GM21717 (cell line): ENCODE measurements around the gene PTPN21.
"Not testable (repeated sequence)": the region's sequence is repeated elsewhere in the genome, so short reads cannot be mapped to it uniquely, and the experiment has no call there.

ENCODE experiments used
- ATAC-seq: cut with Tn5 transposase; IDR thresholded peaks from one replicate; pipeline ENCODE4 v1.9.1; 2021; ENCODE audit warnings: mild to moderate bottlenecking, moderate library complexity; ENCODE audit not compliant: unreplicated experiment

PTPN21 gene

DNA sequence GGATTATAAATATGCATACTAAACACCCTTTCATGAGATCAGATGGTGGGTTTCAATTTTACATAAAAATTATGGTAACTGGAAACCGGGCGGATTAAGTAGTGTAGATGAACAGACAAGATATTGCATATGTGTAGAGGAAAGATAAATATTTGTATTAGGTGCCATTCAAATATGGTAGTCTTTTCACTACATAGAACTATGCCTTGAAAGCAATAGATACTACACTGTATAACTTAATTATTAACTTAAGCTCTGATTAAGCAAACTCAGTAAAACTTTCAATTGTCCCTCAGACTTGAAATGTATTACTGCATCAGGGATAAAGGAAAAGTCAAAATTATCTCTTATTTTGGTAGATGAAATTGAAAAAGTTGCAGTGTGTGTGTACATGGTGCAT, 1.9 kb downstream of the PTPN21 start:
- ATAC-seq: no peak

DNA sequence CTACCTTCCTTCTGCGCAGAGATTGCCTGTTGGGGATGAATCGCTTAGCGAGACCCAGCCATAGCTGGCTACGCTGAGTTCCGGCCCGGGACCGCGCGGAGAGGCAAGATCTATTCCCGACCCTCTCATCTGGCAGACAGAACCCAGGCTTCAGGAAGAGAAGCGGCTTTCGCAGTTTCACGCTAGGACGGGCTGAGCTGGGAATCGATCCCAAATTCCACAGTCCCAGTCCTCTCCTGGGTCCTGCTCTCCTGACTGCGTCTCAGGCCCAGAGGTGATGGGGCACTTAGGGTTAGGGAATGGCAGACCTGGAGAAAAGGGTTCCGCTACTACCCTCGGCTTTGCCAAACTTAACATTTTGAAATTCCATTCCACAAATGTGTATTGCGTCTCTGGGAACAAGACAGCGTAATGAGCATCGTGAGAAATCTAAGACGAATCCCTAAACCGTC, 2.8 kb downstream of the PTPN21 start:
- ATAC-seq: no peak

DNA sequence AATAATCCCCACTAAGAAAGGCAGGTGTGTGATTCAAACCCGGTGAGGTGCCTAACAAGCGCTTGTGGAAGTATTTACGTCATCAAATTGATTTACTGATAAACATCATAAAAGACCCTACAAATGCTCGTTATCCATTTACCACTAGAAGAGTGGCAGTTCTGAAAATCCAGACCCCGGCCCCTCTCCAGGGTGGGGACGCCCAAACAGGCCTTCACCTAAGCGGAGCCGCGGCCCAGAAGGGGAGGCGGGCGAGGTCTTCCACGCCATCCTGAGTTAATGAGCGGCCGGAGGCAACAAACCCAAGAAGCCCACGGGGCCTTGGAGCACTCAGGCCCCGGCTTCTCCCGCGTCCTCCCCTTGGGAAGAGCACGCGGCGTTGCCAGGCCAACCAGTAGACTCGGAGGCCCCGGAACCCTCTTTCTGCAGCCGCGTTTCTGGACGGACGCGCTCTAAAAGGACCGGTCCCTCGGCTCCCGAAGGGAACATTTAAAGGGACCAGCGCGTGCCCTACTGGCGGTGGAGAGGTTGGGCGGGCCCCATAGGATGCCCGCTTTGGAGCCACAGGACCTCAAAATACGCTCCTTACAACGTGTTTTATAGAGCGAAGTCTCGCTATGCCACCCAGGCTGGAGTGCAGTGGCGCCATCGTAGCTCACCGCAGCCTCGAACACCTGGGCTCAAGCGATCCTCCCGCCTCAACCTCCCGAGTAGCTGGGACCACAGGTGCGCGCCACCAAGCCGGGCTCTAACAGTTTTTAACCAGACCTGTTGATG, 3.5 kb downstream of the PTPN21 start:
- ATAC-seq: no peak

DNA sequence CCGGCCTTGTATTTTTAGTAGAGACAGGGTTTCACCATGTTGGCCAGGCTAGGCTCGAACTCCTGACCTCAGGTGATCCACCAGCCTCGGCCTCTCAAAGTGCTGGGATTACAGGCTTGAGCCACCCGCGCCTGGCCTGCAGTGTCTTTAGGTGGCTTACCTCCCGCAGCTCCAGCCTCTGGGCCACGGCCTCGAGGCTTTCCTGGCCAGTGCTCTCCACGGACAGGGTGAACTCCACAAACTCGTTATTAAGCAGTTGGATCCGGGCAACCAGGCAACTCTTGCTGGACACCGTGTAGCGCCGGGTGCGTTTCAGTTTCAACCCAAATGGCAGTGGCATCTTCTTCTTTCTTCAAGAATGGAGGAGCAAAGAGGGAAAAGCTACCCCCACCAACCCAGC, 4.7 kb downstream of the PTPN21 start:
- ATAC-seq: no peak

DNA sequence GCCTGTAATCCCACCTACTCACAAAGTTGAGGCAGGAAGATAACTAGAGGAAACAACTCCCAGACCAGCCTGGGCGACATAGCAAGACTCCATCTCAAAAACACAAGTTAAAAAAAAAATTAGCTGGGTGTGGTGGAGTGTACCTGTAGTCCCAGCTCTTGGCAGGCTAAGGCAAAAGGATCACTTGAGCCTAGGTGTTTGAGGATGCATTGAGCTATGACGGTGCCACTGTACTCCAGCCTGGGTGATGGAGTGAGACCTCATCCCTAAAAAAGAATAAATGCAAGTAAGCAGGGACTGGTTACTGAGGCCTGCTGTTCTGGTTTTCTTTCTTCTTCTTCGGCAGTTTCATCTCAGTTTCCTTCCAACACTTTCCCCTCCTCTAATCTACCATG, 7.4 kb downstream of the PTPN21 start:
- no peak for ATAC-seq

DNA sequence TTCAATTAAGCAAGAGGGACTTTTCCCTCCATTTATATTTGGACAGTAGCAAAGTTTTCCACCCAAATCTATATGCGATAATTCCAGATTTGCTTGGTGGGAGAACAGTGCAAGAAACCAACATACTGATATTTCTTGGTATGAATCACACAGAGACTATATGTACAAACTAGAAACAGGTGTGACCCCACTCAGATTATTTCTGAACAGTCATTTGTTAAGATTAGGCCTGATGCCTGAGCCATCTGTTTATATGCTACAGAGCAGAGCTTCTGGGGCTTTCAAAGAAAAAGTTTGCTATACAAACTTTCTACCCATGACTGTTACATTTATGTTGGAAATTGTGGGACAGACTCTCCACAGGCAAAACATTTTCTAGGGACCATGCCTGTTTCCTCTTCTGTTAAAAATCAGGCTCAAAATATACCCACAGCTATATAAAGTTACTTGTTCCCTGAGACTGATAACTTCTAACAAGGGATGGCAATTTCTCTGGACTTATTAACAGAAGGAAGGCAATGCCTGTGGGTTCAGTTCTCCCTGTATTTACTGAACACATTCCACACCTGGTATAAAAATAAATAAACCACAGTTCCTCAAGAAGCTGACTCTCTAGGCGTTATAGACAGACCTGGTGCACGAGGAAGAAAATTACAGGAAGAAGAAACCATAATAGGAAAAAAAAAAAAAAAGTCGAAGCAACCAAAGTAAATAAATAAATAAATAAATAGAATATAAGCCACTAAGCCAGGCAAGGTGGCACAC, 8.0 kb downstream of the PTPN21 start:
- ATAC-seq: no peak

DNA sequence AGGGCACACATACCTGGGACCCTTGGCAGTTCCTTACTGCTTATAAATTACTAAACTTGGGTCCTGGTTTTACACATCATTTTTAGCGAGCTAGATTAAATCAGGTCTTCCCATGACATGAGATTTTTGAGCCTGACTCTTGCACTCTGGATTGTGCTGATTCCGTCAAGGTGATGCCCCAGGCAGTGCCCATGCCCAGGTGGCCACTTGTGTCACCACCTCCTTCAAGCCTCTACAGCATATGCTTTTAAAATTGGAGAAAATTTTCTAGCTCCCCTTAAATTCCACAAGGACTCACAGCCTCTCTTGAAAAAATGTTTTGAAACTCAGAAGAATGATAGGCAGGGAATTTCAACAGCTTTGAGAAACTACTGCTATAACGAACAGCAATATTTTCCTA, 9.6 kb downstream of the PTPN21 start:
- ATAC-seq: no peak

DNA sequence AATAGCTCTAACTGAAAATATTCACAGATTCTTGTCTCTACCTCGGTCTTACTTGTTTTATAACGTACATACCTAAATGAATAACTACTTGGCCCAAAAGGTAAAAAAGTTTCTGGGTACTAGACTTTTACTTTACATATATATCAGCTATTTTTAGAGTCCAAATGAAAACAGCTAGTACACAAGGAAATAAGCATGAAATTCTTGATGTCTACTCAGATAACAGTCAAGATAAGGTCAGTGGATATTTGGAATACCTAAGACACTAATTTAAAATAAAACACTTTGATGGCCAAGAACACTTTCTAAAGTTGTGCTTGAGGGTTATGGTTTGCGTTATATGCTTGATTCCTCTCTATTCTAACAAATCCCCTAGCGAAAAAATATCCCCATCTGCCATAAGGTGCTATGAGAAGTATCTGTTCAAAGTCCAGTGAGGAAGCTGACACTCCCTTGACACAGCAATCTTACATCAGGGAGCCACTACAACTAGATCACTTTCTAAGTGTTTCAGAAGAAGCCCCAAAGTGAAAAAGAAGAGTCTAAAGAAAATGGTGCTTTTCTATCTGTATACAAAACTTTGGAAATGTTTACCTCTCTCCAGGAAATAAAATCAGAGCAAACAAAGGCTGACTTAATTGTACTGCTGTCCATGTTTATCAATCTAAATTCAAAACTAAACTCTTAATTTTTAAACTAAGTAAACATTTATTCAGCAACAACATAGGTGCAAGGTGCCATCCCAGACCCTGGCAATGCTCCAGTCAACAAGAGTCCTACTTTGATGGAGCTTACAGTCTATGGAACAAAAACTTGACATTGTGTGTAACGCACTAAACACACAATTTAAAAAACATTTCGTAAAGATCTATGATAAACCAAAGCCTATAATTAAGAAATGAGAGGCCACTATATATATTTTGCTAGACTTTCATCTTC, 11.7 kb downstream of the PTPN21 start:
- ATAC-seq: no peak

DNA sequence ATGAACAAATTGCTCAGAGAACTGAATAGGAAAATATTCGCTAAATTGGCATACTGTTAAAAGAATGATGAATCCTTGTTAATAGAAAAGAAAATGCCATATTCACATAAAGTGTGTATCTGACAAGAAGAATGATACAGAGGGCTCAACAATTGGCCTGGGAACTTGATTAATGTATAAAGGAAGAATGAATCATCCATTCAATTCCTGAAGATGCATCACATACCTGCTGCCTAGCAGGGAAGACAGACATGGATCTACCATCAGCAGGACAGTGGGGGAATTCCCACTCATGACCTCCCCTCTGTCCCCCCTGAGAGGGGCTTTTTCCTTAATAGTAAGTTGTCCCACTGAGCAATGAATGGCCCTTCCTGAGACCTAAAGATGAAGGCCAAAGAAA, 13.5 kb downstream of the PTPN21 start:
- ATAC-seq: no peak

DNA sequence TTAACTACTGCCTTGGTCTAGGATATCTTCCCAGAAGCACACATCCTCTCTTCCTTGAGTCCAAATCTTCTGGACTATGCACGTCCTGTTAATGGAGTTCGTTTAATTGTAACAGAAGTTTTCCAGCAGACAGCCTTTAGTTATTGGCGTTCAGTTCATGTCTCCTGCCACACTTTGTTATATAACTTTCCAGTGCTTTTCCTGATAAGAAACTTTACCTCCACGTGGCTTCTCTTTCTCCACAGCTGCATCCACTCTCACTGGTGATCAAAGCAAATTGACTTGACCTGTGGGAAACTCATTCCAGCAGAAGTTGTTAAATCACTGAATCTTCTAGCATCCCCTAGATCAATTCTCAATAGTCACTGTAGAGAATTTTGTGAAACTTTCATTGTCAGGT, 19.0 kb downstream of the PTPN21 start:
- no peak for ATAC-seq

DNA sequence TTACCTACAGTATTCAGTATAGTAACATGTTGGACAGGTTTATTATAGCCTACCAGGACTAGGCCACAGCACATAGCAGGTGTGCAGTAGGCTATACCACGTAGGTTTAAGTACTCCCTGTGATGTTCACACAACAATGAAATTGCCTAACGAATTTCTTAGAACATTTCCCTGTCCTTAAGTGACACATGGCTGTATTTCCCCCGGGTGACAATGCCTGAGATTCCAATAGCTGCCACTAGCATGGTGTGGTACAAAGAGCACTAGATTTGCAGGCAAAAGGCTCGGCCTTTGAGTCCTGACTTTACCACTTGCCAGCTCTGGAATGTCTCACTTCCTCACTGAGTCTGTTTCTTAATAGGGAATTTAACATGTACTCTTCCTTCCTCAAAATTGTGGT, 19.7 kb downstream of the PTPN21 start:
- no peak for ATAC-seq

DNA sequence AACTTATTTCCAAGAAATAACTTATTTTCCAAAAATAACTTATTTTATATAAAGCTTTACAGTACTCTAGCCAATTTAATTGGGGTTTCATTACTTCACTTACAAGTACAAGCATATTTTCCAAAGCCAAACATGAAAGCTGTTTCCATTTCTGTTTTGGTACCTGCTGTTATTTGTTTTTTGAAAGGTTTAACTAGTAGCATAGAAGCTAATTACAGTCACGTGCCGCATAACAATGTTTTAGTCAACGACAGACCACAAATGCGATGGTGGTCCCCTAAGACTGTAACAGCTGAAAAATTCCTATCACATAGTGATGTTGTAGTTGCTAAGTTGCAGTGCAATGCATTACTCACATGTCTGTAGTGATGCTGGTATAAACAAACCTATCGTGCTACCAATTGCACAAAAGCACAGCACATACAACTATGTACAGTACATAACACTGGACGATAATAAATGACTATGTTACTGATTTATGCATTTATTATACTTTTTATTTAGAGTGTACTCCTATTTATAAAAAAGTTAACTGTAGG, 21.7 kb downstream of the PTPN21 start:
- ATAC-seq: no peak

DNA sequence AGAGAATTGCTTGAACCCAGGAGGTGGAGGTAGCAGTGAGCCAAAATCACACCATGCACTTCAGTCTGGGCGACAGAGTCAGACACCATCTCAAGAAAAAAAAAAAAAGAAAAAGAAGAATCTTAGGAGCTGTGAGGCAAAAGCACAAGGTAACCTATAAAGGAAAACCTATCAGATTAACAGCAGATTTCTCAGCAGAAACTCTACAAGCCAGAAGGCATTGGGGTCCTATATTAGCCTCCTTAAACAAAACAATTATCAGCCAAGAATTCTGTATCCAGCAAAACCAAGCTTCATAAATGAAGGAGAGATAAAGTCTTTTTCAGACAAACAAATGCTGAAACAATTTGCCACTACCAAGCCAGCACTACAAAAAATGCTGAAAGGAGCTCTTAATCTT, 24.9 kb downstream of the PTPN21 start:
- ATAC-seq: not testable (repeated sequence)

DNA sequence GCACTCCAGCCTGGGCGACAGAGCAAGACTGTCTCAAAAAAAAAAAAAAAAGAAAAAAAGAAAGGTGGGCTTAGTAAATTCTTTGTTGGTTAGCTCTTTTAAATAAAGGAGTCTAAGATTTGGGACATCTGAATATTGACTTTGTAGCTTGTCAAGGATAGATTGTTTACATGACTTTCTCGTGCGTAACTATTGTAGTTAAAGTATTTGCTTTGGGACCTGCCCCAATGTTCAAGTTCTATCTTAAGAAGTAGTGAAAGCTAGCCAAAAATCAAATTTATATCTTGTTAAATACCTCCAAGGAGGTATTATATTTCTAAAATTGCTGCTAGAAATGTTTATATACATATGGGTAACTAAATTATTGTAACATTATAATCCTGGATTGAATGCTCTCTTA, 32.4 kb downstream of the PTPN21 start:
- ATAC-seq: no peak

DNA sequence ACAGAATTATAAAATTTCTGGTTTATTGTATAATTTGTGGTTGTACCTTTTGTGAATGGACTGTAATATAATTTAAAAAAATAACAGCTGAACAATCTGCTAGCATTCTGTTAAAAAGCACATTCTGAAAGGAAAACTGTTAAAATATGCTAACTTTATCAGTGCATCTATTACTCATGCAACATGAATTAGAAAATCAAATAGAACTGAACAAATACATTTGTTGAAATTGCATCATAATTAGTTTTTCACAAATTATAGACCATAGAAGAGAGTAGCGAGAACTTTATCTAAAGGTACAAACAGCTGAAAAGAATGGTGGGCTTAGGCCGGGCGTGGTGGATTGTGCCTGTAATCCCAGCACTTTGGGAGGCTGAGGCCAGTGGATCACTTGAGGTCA, 33.0 kb downstream of the PTPN21 start:
- no peak for ATAC-seq

DNA sequence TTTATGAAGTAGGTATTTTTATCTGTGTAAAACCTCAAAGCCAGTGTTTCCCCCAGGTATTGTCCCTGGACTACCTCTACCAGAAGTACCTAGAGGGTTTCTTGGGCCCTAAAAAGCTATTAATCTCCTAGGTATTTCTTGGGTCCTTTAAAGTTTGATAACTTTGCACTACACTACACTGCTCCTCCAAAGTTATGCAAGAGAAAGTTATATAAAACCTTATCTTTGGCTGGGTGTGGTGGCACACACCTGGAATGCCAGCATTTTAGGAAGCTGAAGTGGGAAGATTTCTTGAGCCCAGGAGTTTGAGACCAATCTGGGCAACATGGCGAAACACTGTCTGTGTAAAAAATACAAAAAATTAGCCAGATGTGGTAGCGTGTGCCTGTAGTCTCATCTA, 34.9 kb downstream of the PTPN21 start:
- ATAC-seq: no peak

DNA sequence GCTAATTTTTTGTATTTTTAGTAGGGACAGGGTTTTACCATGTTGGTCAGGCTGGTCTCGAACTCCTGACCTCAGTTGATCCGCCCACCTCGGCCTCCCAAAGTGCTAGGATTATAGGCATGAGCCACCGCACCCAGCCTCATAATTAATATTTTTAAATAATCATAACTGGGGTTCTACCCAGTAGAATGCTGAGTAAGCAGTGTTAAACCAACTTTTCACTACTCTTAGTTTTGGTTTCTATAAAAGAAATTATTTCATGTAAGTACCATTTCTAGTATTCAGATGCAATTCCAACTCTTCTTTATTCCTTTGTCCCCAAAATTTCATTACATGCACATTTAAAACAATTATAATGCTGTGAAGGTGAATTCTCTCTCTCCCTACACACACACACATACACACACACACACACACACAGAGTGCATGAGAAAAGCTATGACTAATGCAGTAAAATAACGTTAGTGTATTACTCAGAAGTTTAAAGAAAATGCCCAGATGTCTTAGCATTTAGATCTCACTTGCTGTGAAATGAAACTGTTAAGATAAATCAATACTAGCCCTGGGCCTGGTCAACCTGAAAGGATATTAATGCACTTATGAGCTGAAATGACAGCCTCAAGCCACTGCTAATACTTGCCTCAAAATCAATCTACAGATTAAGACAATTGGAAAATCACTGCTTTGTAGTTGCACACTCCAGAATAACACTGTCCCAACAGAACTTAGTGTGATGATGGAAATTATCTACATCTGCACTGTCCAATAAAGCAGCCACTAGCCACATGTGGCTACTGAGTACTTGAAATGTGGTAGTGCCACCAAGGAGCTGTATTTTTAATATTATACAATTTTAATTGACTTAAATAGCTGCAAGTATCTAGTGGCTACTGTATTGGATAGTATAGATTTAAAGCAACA, 36.0 kb downstream of the PTPN21 start:
- ATAC-seq: no peak

DNA sequence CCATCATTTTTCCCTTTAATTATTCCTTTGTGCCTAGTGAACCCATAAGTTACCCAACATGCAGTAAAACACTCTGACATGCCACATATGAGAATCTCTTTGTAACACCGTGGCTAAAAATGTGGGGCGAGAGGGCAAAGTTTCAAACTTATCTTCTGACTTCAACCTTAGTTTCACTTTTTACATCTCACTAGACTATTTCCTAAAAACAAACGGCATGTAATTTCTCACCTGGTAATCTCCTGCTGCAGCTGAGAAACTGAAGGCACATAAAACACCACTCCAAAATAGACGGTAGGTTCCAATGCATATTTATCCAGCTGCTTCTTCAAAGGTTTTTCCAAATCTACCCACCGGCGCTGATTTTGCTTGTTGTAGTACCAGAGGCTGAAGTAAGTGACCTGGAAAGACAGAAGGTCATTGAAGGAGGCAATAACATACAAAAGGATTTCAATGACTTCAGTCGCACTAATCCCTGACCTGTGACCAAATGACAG, 37.9 kb downstream of the PTPN21 start:
- no peak for ATAC-seq

DNA sequence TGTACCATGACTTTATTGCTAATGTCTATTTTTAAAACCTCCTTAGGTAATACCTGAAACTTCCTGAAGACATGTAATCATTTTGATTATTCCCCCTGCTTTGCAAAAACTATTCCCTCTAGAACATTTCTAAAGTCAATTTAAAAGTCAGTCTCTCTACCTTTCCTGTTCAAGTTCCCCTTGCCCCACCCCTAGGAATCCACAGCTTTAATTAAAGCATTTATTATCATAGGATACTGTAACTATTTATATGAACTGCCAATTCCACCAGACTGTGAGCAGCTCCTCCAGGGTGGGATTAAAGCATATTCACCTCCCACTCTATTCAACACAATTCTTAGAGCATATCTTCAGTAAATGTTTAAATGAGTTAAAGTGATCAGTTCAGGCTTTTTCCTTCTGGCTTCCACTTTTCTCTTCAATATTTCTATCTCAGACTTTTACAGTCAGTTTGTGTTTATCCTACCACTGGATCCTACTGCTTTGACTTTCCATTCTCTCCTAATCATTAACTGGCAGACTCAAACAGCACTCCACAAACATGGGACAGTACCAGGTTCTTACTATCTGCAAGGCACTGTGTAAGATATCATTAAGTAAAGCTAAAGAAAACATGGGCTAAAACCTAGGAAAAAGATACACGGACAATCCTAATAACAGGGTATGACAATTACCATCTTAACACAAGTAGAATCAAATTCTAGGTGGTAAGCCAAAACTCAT, 39.1 kb downstream of the PTPN21 start:
- ATAC-seq: no peak
